ENCODE measurements around the gene MAP2K5. TPM values are rescaled to one million over a fixed set of nuclear protein-coding genes. Genes with fewer than 3 reads are reported as not detected.

The MAP2K5 gene
- total and polyA plus RNA-seq, 4 donors, result 3.8 to 6.4 (median 5.6) TPM

DNA sequence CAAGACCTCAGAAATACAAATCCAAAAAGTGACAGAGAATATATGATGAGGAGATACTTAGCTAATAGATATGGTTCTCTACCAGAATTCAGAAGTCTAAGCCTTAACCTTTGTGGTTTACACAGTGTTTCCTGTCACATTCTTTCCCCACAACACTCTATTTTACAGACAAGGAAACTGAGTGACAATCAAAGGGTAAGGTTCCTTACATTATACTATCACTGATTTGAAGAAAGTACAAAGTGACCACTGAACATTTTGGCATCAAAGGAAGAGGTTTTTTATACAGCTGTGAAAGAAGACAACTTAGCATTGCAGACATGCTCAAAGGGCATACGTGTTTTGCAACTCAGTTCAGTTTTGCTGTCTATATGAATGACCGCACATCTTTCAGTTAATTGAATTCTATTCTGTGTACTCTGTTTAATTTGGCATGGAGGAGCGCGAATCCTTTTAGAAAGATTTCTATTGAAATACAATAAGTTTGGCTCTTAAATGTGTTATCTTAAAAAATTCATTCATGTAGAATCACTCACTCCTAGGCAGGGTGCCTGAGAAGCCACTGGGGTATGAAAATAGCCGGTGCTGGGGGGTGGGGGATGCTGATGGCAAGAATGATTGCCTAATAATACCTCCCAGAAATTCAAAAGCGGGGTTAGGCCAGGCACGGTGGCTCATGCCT is 216.3 kb downstream of the MAP2K5 start:
- Histone ChIP-seq H3K9ac (ENCODE audit: low read depth in 1 of 2, low read length in 2 of 2) (no peak overlapping the region), H3K27ac (ENCODE audit: low read depth in 1 of 2, low read length in 2 of 2) (no peak overlapping the region), H3K27me3 (ENCODE audit: control insufficient read depth in 4 of 4, insufficient read depth in 4 of 4, low read length in 3 of 4) (no peaks in the 10 kb centered on the region), H3K4me1 (ENCODE audit: control insufficient read depth in 4 of 4, insufficient read depth in 4 of 4, low read length in 3 of 4) (peaks cover 0 to 11% (median 4%) of the 10 kb centered on the region in 4 donors), H3K36me3 (ENCODE audit: control insufficient read depth in 4 of 4, insufficient read depth in 3 of 4, low read depth in 1 of 4, low read length in 3 of 4) (no peaks in the 10 kb centered on the region), H3K4me3 (ENCODE audit: low read depth in 1 of 3, low read length in 3 of 3) (no peak overlapping the region), H3K9me3 (ENCODE audit: control insufficient read depth in 4 of 4, low read length in 3 of 4) (no peaks in the 10 kb centered on the region)
- DNase-seq (ENCODE audit: low spot score), result no peak
- 92% methylated on average over 7 of the region's 7 CpGs for WGBS
- TF ChIP-seq, protein P1, sequence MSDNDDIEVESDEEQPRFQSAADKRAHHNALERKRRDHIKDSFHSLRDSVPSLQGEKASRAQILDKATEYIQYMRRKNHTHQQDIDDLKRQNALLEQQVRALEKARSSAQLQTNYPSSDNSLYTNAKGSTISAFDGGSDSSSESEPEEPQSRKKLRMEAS (IDR thresholded peaks at IDR 0.05), result no peak
- TF ChIP-seq YY1 (IDR thresholded peaks at IDR 0.05) (no peak), SP1 (IDR thresholded peaks at IDR 0.05) (no peak)

DNA sequence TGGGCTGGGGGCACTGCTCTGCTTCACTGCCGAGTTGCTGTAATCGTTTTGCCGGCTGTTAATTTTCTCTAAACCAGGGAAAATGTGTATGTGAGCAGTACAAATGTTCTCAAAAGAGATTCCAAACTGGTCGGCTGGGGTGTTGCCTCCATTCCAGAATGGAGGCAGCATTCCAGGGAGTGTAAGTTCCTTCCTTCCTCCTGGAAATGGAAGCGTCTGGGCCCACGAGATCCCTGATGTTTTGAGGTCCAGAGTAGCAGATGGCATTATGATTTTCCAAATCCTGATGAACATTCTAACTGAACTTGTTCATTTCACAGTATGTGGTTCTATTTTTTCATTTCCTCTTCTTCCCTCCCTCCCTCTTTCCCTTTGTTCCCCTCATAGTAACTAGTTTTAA is 218.4 kb downstream of the MAP2K5 start:
- DNase-seq (ENCODE audit: low spot score), result no peak
- no peak overlapping the region for H3K9ac ChIP-seq (ENCODE audit: low read depth in 1 of 2, low read length in 2 of 2)
- H3K9me3 ChIP-seq (ENCODE audit: control insufficient read depth in 4 of 4, low read length in 3 of 4), result no peaks in the 10 kb centered on the region
- no peaks in the 10 kb centered on the region for H3K27me3 ChIP-seq (ENCODE audit: control insufficient read depth in 4 of 4, insufficient read depth in 4 of 4, low read length in 3 of 4)
- H3K27ac ChIP-seq (ENCODE audit: low read depth in 1 of 2, low read length in 2 of 2), result no peak overlapping the region
- H3K36me3 ChIP-seq (ENCODE audit: control insufficient read depth in 4 of 4, insufficient read depth in 3 of 4, low read depth in 1 of 4, low read length in 3 of 4), result peaks cover 0 to under 1% (median 0%) of the 10 kb centered on the region in 4 donors
- no peak overlapping the region for H3K4me3 ChIP-seq (ENCODE audit: low read depth in 1 of 3, low read length in 3 of 3)
- 85% methylated on average over 6 of the region's 6 CpGs for WGBS
- no peak for TF ChIP-seq TAF1 (conservative IDR thresholded peaks at IDR 0.05)
- no peak for TF ChIP-seq HNF4A (conservative IDR thresholded peaks at IDR 0.05)
- TF ChIP-seq, protein P2, sequence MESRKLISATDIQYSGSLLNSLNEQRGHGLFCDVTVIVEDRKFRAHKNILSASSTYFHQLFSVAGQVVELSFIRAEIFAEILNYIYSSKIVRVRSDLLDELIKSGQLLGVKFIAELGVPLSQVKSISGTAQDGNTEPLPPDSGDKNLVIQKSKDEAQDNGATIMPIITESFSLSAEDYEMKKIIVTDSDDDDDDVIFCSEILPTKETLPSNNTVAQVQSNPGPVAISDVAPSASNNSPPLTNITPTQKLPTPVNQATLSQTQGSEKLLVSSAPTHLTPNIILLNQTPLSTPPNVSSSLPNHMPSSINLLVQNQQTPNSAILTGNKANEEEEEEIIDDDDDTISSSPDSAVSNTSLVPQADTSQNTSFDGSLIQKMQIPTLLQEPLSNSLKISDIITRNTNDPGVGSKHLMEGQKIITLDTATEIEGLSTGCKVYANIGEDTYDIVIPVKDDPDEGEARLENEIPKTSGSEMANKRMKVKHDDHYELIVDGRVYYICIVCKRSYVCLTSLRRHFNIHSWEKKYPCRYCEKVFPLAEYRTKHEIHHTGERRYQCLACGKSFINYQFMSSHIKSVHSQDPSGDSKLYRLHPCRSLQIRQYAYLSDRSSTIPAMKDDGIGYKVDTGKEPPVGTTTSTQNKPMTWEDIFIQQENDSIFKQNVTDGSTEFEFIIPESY (IDR thresholded peaks at IDR 0.05), result no peak
- TF ChIP-seq FOXA1 (IDR thresholded peaks at IDR 0.05), result no peak
- TF ChIP-seq GABPA (IDR thresholded peaks at IDR 0.05 in 1 of 2, conservative IDR thresholded peaks at IDR 0.05 in 1 of 2), result no peak
- TF ChIP-seq, protein P3, sequence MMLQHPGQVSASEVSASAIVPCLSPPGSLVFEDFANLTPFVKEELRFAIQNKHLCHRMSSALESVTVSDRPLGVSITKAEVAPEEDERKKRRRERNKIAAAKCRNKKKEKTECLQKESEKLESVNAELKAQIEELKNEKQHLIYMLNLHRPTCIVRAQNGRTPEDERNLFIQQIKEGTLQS (IDR thresholded peaks at IDR 0.05), result no peak
- TF ChIP-seq, protein P4, sequence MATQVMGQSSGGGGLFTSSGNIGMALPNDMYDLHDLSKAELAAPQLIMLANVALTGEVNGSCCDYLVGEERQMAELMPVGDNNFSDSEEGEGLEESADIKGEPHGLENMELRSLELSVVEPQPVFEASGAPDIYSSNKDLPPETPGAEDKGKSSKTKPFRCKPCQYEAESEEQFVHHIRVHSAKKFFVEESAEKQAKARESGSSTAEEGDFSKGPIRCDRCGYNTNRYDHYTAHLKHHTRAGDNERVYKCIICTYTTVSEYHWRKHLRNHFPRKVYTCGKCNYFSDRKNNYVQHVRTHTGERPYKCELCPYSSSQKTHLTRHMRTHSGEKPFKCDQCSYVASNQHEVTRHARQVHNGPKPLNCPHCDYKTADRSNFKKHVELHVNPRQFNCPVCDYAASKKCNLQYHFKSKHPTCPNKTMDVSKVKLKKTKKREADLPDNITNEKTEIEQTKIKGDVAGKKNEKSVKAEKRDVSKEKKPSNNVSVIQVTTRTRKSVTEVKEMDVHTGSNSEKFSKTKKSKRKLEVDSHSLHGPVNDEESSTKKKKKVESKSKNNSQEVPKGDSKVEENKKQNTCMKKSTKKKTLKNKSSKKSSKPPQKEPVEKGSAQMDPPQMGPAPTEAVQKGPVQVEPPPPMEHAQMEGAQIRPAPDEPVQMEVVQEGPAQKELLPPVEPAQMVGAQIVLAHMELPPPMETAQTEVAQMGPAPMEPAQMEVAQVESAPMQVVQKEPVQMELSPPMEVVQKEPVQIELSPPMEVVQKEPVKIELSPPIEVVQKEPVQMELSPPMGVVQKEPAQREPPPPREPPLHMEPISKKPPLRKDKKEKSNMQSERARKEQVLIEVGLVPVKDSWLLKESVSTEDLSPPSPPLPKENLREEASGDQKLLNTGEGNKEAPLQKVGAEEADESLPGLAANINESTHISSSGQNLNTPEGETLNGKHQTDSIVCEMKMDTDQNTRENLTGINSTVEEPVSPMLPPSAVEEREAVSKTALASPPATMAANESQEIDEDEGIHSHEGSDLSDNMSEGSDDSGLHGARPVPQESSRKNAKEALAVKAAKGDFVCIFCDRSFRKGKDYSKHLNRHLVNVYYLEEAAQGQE (IDR thresholded peaks at IDR 0.05), result no peak
- no peak for TF ChIP-seq EGR1 (IDR thresholded peaks at IDR 0.05; ENCODE audit: low read depth in 2 of 2)
- no peak for TF ChIP-seq HNF4G (IDR thresholded peaks at IDR 0.05)
- peaks cover 0 to 12% (median 4%) of the 10 kb centered on the region in 4 donors for H3K4me1 ChIP-seq (ENCODE audit: control insufficient read depth in 4 of 4, insufficient read depth in 4 of 4, low read length in 3 of 4)

Data from liver (tissue), 9 donors.